ENCODE results near the gene PRKG1. TPM values are rescaled to one million over a fixed set of nuclear protein-coding genes. Genes with fewer than 3 reads are reported as not detected.

PRKG1 gene
- total and polyA plus RNA-seq, 2 of the 8 experiments (the other 6 are each of a cell fraction or from before 2014, with no cell fraction given): 4.2 to 15.2 TPM

- Histone ChIP-seq H3K79me1 (ENCODE audit: low read depth, low read length) (no peaks in the 10 kb centered on the region), H4K5ac (ENCODE audit: insufficient read length, low read depth, low read length) (no peak overlapping the region), H3K9me3 (ENCODE audit: insufficient read depth in 2 of 2, low read depth in 1 of 2, low read length in 1 of 2) (no peaks in the 10 kb centered on the region), H3K4ac (replicated peaks; ENCODE audit: insufficient read length, low read depth, low read length) (no peak overlapping the region), H3K23ac (ENCODE audit: insufficient read length) (no peak overlapping the region), H3K14ac (ENCODE audit: insufficient read length) (no peak overlapping the region), H3K27me3 (replicated peaks in 1 of 4; ENCODE audit: control insufficient read depth in 3 of 4, extremely low read depth in 1 of 4, insufficient read depth in 3 of 4, low read length in 3 of 4) (peaks cover 0 to 1% (median 0%) of the 10 kb centered on the region in 4 experiments; a peak in 1 of 7 replicates), H3K4me2 (ENCODE audit: insufficient read depth in 1 of 2, low read depth in 2 of 2, low read length in 2 of 2) (no peak overlapping the region), H3K36me3 (ENCODE audit: control insufficient read depth in 2 of 4, insufficient read depth in 4 of 4, low read length in 3 of 4) (no peaks in the 10 kb centered on the region), H3K27ac (ENCODE audit: low read depth, low read length) (no peak overlapping the region), H2BK15ac (ENCODE audit: low read length) (no peak overlapping the region), H4K91ac (replicated peaks; ENCODE audit: insufficient read length, low read length) (no peak overlapping the region), H2BK20ac (ENCODE audit: low read length) (no peak overlapping the region), H4K20me1 (replicated peaks in 1 of 2; ENCODE audit: control insufficient read depth in 1 of 2, insufficient read depth in 2 of 2, low read length in 2 of 2) (no peaks in the 10 kb centered on the region), H3K4me3 (ENCODE audit: extremely low read depth in 1 of 4, insufficient read depth in 2 of 4, low read depth in 3 of 4, low read length in 4 of 4) (no peak overlapping the region), H3K23me2 (ENCODE audit: low read depth, low read length) (no peaks in the 10 kb centered on the region), H3K9ac (replicated peaks in 1 of 4; ENCODE audit: extremely low read depth in 1 of 4, low read depth in 3 of 4, low read length in 3 of 4) (no peak overlapping the region), H3K79me2 (ENCODE audit: control insufficient read depth in 1 of 2, insufficient read depth in 2 of 2, low read length in 2 of 2) (no peaks in the 10 kb centered on the region), H2BK120ac (replicated peaks; ENCODE audit: low read depth, low read length) (no peak overlapping the region), H2AFZ (ENCODE audit: low read length) (no peak overlapping the region), H3K18ac (ENCODE audit: extremely low read depth, low read length) (no peak overlapping the region), H3K4me1 (replicated peaks in 1 of 4; ENCODE audit: control insufficient read depth in 3 of 4, insufficient read depth in 4 of 4, low read length in 3 of 4) (peaks cover 0 to 3% (median 0%) of the 10 kb centered on the region in 4 experiments; a peak in 1 of 7 replicates), H4K8ac (ENCODE audit: extremely low read depth, insufficient read depth, low read length) (no peak overlapping the region), H2BK5ac (ENCODE audit: low read depth, low read length) (no peak overlapping the region), H2AK5ac (ENCODE audit: low read depth, low read length) (no peak overlapping the region), H2BK12ac (ENCODE audit: low read depth, low read length) (no peak overlapping the region), H3K56ac (replicated peaks; ENCODE audit: insufficient read length, low read depth, low read length) (no peak overlapping the region)
- DNase-seq (ENCODE audit: low read depth in 1 of 2, low spot score in 2 of 2) (no peak), FAIRE-seq (no peak)
- CTCF ChIA-PET (ENCODE audit: partially characterized antibody): no interaction called here
- WGBS, 2 experiments (ENCODE audit: extremely low coverage in 1 of 2, insufficient coverage in 1 of 2, insufficient read length in 1 of 2, insufficient replicate concordance in 2 of 2, low coverage in 1 of 2, low lambda C conversion rate in 2 of 2, missing lambda C conversion rate in 1 of 2): 91% methylated on average over 1 of the region's 1 CpG; no CpG with 5 or more reads in 1 of the 2 experiments
- POLR2A ChIA-PET (ENCODE audit: partially characterized antibody): no interaction called here
- no peak for TF ChIP-seq RXRA (IDR thresholded peaks at IDR 0.05; ENCODE audit: insufficient read depth, low read depth, low read length)
- no peak for TF ChIP-seq TAF7 (optimal IDR thresholded peaks at IDR 0.05; ENCODE audit: borderline replicate concordance, low read depth, low read length)
- TF ChIP-seq TEAD4 (IDR thresholded peaks at IDR 0.05; ENCODE audit: low read depth, low read length): no peak
Measured at GRCh38 chr10:51344371-51344770, 270.1 kb downstream of the PRKG1 start.

All from H1 (cell line).